GM23338 (cell line): ENCODE results near the gene PRSS56.

Experiments used
- CREB1 ChIP-seq: fragments of 250-450 bp; sonication (Bioruptor Pico); IDR thresholded peaks from 2 replicates; pipeline ENCODE4 v1.5.0; 2020; ENCODE audit warnings: low read depth, mild to moderate bottlenecking, moderate library complexity
- EZH2 ChIP-seq: fragments of 200-600 bp; sonication (generic); IDR thresholded peaks from one replicate; pipeline ENCODE4 v1.8.0; 2017; ENCODE audit warnings: antibody characterized with exemption, mild to moderate bottlenecking, low read depth; ENCODE audit not compliant: unreplicated experiment
- EZH2phosphoT487 ChIP-seq: fragments of 200-600 bp; sonication (generic); IDR thresholded peaks from one replicate; pipeline ENCODE4 v1.8.1; 2018; ENCODE audit warnings: antibody characterized with exemption; ENCODE audit not compliant: unreplicated experiment
- JUNB ChIP-seq: IDR thresholded peaks from one replicate; pipeline ENCODE4 v1.6.1; 2016; ENCODE audit warnings: antibody characterized with exemption; ENCODE audit not compliant: unreplicated experiment
- NANOG ChIP-seq: IDR thresholded peaks from 2 replicates; pipeline ENCODE4 v1.6.1; 2016; ENCODE audit warnings: antibody characterized with exemption, borderline replicate concordance
- POLR2AphosphoS5 ChIP-seq: IDR thresholded peaks from 2 replicates; pipeline ENCODE4 v1.6.1; 2016; ENCODE audit warnings: antibody characterized with exemption, low read depth
- REST ChIP-seq: IDR thresholded peaks from one replicate; pipeline ENCODE4 v1.6.1; 2018; ENCODE audit warnings: antibody characterized with exemption; ENCODE audit not compliant: unreplicated experiment
- ZNF114 ChIP-seq: fragments of 250-450 bp; sonication (Bioruptor Pico); IDR thresholded peaks from 2 replicates; pipeline ENCODE4 v1.5.0; 2020; ENCODE audit warnings: mild to moderate bottlenecking, moderate library complexity
- ZNF462 ChIP-seq: fragments of 250-450 bp; sonication (Bioruptor Pico); IDR thresholded peaks from 2 replicates; pipeline ENCODE4 v1.5.0; 2020; ENCODE audit warnings: mild to moderate bottlenecking, moderate library complexity
- TF ChIP-seq, protein P1 (sequence below), 2 experiments: fragments of 200-600 bp in 1 of 2; sonication (generic) in 1 of 2; conservative IDR thresholded peaks; 2 replicates each; pipeline versions ENCODE4 v1.5.1 to v1.6.1; 2016 to 2017; ENCODE audit warnings: antibody characterized with exemption in 2 of 2, low read depth in 2 of 2, mild to moderate bottlenecking in 2 of 2, moderate library complexity in 1 of 2

DNA sequence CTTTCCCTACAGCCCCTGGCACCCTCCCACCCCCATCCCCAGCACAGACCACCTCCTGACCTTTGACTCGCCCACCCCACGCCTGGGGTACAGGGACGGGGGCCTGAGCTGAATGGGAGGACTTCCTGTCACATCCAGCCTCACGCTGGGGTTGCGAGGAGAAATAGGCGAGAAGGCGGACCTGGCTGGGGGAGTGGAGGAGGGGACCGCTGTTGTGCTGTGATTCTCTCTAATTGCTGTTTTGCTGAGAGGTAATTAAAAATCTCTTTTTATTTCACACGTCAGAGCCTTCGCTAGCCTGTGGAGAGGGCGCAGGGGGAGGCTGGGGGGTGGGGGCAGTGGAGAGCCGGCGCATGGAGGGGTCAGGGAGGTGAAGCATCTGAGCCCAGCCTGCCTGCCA is 22.8 kb upstream of the PRSS56 start:
- TF ChIP-seq, protein P1, sequence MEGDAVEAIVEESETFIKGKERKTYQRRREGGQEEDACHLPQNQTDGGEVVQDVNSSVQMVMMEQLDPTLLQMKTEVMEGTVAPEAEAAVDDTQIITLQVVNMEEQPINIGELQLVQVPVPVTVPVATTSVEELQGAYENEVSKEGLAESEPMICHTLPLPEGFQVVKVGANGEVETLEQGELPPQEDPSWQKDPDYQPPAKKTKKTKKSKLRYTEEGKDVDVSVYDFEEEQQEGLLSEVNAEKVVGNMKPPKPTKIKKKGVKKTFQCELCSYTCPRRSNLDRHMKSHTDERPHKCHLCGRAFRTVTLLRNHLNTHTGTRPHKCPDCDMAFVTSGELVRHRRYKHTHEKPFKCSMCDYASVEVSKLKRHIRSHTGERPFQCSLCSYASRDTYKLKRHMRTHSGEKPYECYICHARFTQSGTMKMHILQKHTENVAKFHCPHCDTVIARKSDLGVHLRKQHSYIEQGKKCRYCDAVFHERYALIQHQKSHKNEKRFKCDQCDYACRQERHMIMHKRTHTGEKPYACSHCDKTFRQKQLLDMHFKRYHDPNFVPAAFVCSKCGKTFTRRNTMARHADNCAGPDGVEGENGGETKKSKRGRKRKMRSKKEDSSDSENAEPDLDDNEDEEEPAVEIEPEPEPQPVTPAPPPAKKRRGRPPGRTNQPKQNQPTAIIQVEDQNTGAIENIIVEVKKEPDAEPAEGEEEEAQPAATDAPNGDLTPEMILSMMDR (conservative IDR thresholded peaks at IDR 0.05; ENCODE audit: low read depth in 2 of 2) = no peak
- TF ChIP-seq POLR2AphosphoS5 (no peak), ZNF114 (no peak), REST (no peak), CREB1 (CRISPR knock-in tag) (no peak), EZH2 (no peak), NANOG (no peak), JUNB (no peak), EZH2phosphoT487 (no peak), ZNF462 (no peak)
